ENCODE measurements around the gene ASPN. TPM values are rescaled to one million over a fixed set of nuclear protein-coding genes. Genes with fewer than 3 reads are reported as not detected.

ASPN gene
- total RNA-seq, 2 experiments from 2014 or later: not detected

DNA sequence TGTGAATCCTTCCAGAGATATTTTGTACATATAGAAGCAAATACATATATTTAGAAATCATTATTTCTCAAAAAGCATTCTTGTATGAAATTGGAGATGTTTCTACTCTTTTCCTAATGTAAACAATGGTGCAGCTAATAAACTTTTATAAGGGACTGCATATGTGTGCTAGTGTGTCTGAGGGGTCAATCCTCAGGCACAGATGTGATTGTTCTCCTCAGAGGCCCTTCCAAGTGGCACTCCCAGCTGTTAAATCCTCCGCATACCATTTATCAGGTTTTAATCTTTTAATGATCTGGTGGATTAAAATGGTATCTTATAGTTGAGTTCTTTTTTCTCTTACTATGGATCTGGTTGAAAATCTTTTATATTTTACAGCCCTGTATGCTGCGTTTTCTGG, 52.5 kb downstream of the ASPN start:
- Mint-ChIP-seq H3K9me3 (no peaks in the 10 kb centered on the region), H3K27me3 (no peaks in the 10 kb centered on the region), H3K27ac (no peak overlapping the region), H3K36me3 (ENCODE audit: low read depth) (peaks cover 1% of the 10 kb centered on the region), H3K4me1 (ENCODE audit: low read depth) (no peaks in the 10 kb centered on the region), H3K4me3 (no peak overlapping the region)
- intact Hi-C loops (cut with micrococcal nuclease): no loop called here
- ATAC-seq: no peak
- POLR2A ChIA-PET: interaction anchor here (0.6 kb wide), 1 partner anchor 89 kb away, joined by 3 read pairs; no protein-coding TSS in a partner anchor
- no peak for DNase-seq
- CTCF ChIA-PET: no interaction called here
- TF ChIP-seq, protein P1, sequence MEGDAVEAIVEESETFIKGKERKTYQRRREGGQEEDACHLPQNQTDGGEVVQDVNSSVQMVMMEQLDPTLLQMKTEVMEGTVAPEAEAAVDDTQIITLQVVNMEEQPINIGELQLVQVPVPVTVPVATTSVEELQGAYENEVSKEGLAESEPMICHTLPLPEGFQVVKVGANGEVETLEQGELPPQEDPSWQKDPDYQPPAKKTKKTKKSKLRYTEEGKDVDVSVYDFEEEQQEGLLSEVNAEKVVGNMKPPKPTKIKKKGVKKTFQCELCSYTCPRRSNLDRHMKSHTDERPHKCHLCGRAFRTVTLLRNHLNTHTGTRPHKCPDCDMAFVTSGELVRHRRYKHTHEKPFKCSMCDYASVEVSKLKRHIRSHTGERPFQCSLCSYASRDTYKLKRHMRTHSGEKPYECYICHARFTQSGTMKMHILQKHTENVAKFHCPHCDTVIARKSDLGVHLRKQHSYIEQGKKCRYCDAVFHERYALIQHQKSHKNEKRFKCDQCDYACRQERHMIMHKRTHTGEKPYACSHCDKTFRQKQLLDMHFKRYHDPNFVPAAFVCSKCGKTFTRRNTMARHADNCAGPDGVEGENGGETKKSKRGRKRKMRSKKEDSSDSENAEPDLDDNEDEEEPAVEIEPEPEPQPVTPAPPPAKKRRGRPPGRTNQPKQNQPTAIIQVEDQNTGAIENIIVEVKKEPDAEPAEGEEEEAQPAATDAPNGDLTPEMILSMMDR (IDR thresholded peaks at IDR 0.05): no peak

DNA sequence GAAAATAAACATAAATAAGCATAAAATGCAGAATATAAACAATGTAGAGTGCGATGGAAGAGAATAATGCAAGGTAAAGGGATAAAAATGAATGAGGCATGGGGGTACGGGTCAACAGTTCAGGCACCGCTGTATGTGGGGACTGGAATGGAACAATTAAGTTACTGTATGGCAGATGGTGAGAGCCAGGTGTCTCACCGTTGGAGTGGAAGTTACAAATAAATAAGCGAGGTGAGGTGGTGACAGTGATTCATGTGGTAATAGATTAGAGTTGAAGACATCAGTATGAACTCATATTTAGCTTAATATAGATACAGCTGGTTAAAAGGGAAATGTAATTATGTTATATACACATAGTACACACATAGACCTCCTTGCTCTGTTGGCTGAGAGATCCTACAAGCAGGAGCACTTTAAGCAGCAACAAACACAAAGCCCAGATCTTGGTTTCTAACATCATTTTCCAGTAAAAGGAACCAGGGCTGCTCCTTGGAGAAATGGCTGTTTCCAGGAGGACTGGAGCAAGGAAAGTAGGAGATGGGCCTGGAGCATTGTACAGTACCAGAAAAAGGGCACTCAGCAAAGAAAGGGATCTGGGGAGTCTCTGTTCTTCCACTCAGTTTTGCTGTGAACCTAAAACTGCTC, 55.7 kb downstream of the ASPN start:
- ChIA-PET CTCF (no interaction called here), POLR2A (no interaction called here)
- Mint-ChIP-seq H3K9me3 (no peaks in the 10 kb centered on the region), H3K4me1 (ENCODE audit: low read depth) (no peaks in the 10 kb centered on the region), H3K27ac (no peak overlapping the region), H3K4me3 (no peak overlapping the region), H3K27me3 (no peaks in the 10 kb centered on the region), H3K36me3 (ENCODE audit: low read depth) (peaks cover 1% of the 10 kb centered on the region)
- intact Hi-C loops (cut with micrococcal nuclease): no loop called here
- DNase-seq (no peak), ATAC-seq (no peak)
- TF ChIP-seq, protein P1 (IDR thresholded peaks at IDR 0.05): no peak

DNA sequence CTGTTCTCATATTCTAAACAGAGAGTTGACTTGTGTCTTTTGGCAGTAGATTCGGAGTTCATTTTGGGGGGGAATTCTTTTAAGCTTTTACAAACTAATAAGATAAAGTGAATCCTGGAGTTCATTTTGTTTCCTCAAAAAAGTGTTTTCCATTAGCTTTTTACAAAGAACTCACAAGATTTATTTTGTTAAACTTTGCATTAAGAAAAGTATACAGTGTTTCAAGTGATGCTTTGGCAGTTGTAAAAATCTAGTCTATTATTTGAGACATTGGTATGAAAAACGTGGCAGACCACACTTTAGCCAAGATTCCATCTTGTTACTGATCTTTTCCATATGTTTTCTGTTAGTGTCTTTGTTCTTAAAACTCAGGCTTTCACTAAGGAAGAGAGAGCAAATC, 56.8 kb downstream of the ASPN start:
- no peaks in the 10 kb centered on the region for H3K9me3 Mint-ChIP-seq
- no peaks in the 10 kb centered on the region for H3K27me3 Mint-ChIP-seq
- TF ChIP-seq, protein P1 (IDR thresholded peaks at IDR 0.05): no peak
- ATAC-seq (no peak), DNase-seq (no peak)
- intact Hi-C loops (cut with micrococcal nuclease): no loop called here
- POLR2A ChIA-PET: no interaction called here
- H3K36me3 Mint-ChIP-seq (ENCODE audit: low read depth): no peaks in the 10 kb centered on the region
- no peak overlapping the region for H3K27ac Mint-ChIP-seq
- CTCF ChIA-PET: interaction anchor here (0.7 to 1.0 kb wide), 2 partner anchors 284 to 287 kb away, joined by 3 read pairs; no protein-coding TSS in a partner anchor
- no peak overlapping the region for H3K4me3 Mint-ChIP-seq
- H3K4me1 Mint-ChIP-seq (ENCODE audit: low read depth): no peaks in the 10 kb centered on the region

- ChIA-PET CTCF (no interaction called here), POLR2A (no interaction called here)
- H3K4me1 Mint-ChIP-seq (ENCODE audit: low read depth): no peaks in the 10 kb centered on the region
- H3K27me3 Mint-ChIP-seq: no peaks in the 10 kb centered on the region
- TF ChIP-seq, protein P1 (IDR thresholded peaks at IDR 0.05): no peak
- no peaks in the 10 kb centered on the region for H3K9me3 Mint-ChIP-seq
- intact Hi-C loops (cut with micrococcal nuclease): no loop called here
- H3K4me3 Mint-ChIP-seq: no peak within 1 kb of the TSS
- no peak within 1 kb of the TSS for H3K27ac Mint-ChIP-seq
- ATAC-seq (no peak), DNase-seq (no peak)
- H3K36me3 Mint-ChIP-seq (ENCODE audit: low read depth): no peaks in the 10 kb centered on the region
Measured at GRCh38 chr9:92424340-92424739, 58.0 kb downstream of the ASPN start, which contains the start of gene OMD. Gene OMD (minus strand): TSS chr9:92424471. CDS start chr9:92417558, 6,913 bp downstream.

- intact Hi-C loops (cut with micrococcal nuclease): no loop called here
- ATAC-seq (no peak), DNase-seq (no peak)
- TF ChIP-seq, protein P1 (IDR thresholded peaks at IDR 0.05): no peak
- ChIA-PET CTCF (no interaction called here), POLR2A (no interaction called here)
- no peak overlapping the region for H3K4me3 Mint-ChIP-seq
- H3K4me1 Mint-ChIP-seq (ENCODE audit: low read depth): no peaks in the 10 kb centered on the region
- H3K27ac Mint-ChIP-seq: no peak overlapping the region
- H3K36me3 Mint-ChIP-seq (ENCODE audit: low read depth): no peaks in the 10 kb centered on the region
- no peaks in the 10 kb centered on the region for H3K9me3 Mint-ChIP-seq
- no peaks in the 10 kb centered on the region for H3K27me3 Mint-ChIP-seq
Measured at GRCh38 chr9:92423612-92424011, 58.7 kb downstream of the ASPN start.

Data from activated CD8-positive, alpha-beta T cell treated with anti-CD3 and anti-CD28 coated beads for 36 hours (primary cell).